Gastroesophageal sphincter (tissue), 4 donors: ENCODE data around the gene RIMBP2. TPM values are rescaled to one million over a fixed set of nuclear protein-coding genes. Genes with fewer than 3 reads are reported as not detected.

ENCODE experiments used
- ATAC-seq: fragments of 150-250 bp; one replicate; pipeline ENCODE4 v1.9.1; 2016; ENCODE audit warnings: mild to moderate bottlenecking, moderate library complexity
- H3K27ac ChIP-seq, 4 donors: fragments of 200-600 bp; sonication (generic) in 3 of 4; 1 replicate in 3 of 4; 2 replicates in 1 of 4; pipeline ENCODE4 v1.5.1; 2016 to 2019
- H3K27me3 ChIP-seq: fragments of 200-600 bp; sonication (generic); one replicate; pipeline ENCODE4 v1.5.1; 2019
- H3K36me3 ChIP-seq, 2 donors: fragments of 200-600 bp; sonication (generic); one replicate each; pipeline ENCODE4 v1.5.1; 2019; ENCODE audit warnings: control low read depth in 1 of 2
- H3K4me1 ChIP-seq, 3 donors: fragments of 200-600 bp; sonication (generic); 1 replicate in 2 of 3; 2 replicates in 1 of 3; pipeline ENCODE4 v1.5.1; 2016 to 2019; ENCODE audit warnings: control low read depth in 2 of 3
- H3K4me3 ChIP-seq, 2 donors: fragments of 200-600 bp; sonication (generic); one replicate each; pipeline ENCODE4 v1.5.1; 2019; ENCODE audit warnings: mild to moderate bottlenecking in 1 of 2, moderate library complexity in 1 of 2
- H3K9me3 ChIP-seq, 3 donors: fragments of 200-600 bp; sonication (generic); one replicate each; pipeline ENCODE4 v1.5.1; 2017 to 2019; ENCODE audit warnings: control low read depth in 2 of 3
- EP300 ChIP-seq: sonication (generic); formaldehyde crosslinking; IDR thresholded peaks from one replicate; pipeline ENCODE4 v1.6.1; 2017; ENCODE audit warnings: antibody characterized with exemption, mild to moderate bottlenecking
- POLR2A ChIP-seq, 2 donors: fragments of 450-650 bp; IDR thresholded peaks; one replicate each; pipeline ENCODE4 v1.6.1; 2017; ENCODE audit warnings: antibody characterized with exemption in 2 of 2, mild to moderate bottlenecking in 2 of 2, moderate library complexity in 1 of 2
- POLR2AphosphoS5 ChIP-seq: sonication (generic); formaldehyde crosslinking; IDR thresholded peaks from one replicate; pipeline ENCODE4 v1.6.1; 2017; ENCODE audit warnings: antibody characterized with exemption
- WGBS, 2 donors: methylation state at CpG; one replicate each; pipeline ENCODE4 v1.1.5; 2018; ENCODE audit warnings: low coverage in 1 of 2; 5-methylcytosine and 5-hydroxymethylcytosine counted together
- total RNA-seq, 4 donors: library from RNA; depleted of rRNA; stranded (reverse); fragments of >200 nt; gene quantifications; one replicate each; pipeline ENCODE4 v1.1.0, GENCODE V29; 2016
- TF ChIP-seq, protein P1 (sequence below), 4 experiments: fragments of 200-600 bp in 2 of 4; fragments of 450-650 bp in 2 of 4; sonication (generic) in 1 of 4; IDR thresholded peaks; one replicate each; pipeline ENCODE4 v1.5.1; 2017 to 2019; ENCODE audit warnings: antibody characterized with exemption in 4 of 4, mild to moderate bottlenecking in 2 of 4, moderate library complexity in 2 of 4

RIMBP2 gene
- total RNA-seq, 4 donors from 2014 or later: 0.42 to 1.1 (median 0.60) TPM

DNA sequence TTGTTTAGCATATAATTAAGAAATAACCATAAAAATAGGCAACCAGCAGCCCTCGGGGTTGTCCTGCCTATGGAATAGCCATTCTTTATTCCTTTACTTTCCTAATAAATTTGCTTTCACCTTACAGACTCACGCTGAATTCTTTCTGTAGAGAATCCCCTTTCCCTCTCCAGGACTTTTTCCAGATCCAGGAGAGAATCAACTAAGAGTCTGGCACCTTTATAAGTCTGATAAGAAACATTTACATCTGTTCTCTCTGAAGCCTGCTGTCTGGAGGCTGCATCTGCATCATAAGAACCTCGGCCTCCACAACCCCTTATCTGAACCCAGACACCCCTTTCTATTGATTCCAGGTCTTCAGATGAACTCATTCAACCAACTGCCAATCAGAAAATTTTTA is 32.3 kb downstream of the RIMBP2 start:
- H3K9me3 ChIP-seq: no peaks in the 10 kb centered on the region
- H3K4me3 ChIP-seq: no peak overlapping the region
- 65 to 68% methylated on average over 3 of the region's 3 CpGs for WGBS, 2 donors
- H3K4me1 ChIP-seq: no peaks in the 10 kb centered on the region
- H3K27me3 ChIP-seq: peaks cover 66% of the 10 kb centered on the region
- ATAC-seq: no peak
- H3K27ac ChIP-seq: no peak overlapping the region
- TF ChIP-seq EP300 (no peak), POLR2AphosphoS5 (no peak), POLR2A (IDR thresholded peaks at IDR 0.05) (no peak)
- TF ChIP-seq, protein P1, sequence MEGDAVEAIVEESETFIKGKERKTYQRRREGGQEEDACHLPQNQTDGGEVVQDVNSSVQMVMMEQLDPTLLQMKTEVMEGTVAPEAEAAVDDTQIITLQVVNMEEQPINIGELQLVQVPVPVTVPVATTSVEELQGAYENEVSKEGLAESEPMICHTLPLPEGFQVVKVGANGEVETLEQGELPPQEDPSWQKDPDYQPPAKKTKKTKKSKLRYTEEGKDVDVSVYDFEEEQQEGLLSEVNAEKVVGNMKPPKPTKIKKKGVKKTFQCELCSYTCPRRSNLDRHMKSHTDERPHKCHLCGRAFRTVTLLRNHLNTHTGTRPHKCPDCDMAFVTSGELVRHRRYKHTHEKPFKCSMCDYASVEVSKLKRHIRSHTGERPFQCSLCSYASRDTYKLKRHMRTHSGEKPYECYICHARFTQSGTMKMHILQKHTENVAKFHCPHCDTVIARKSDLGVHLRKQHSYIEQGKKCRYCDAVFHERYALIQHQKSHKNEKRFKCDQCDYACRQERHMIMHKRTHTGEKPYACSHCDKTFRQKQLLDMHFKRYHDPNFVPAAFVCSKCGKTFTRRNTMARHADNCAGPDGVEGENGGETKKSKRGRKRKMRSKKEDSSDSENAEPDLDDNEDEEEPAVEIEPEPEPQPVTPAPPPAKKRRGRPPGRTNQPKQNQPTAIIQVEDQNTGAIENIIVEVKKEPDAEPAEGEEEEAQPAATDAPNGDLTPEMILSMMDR (IDR thresholded peaks at IDR 0.05): no peak
- H3K36me3 ChIP-seq: no peaks in the 10 kb centered on the region

DNA sequence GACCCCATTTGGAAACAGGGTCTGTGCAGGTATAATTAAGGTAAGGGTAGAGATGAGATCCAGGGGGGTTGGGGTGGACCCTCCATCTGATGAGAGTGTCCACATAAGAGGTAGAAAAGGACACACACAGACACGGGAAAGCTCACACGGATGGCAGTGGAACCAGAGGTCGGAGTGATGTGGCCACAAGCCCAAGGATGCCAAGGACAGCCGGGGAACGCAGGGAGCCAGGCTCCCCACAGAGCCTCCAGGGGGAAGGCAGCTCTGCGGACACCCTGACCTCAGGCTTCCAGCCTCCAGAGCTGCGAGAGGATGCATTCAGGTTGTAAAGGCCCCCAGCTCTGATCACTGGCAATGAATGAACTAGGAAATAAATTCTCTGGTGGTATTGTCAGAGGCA is 33.0 kb downstream of the RIMBP2 start:
- Histone ChIP-seq H3K9me3 (no peaks in the 10 kb centered on the region), H3K4me3 (no peak overlapping the region), H3K27me3 (peaks cover 67% of the 10 kb centered on the region), H3K36me3 (no peaks in the 10 kb centered on the region), H3K27ac (no peak overlapping the region), H3K4me1 (no peaks in the 10 kb centered on the region)
- WGBS, 2 donors: 77 to 86% methylated on average over 6 to 7 of the region's 7 CpGs
- TF ChIP-seq POLR2A (IDR thresholded peaks at IDR 0.05) (no peak), EP300 (no peak), POLR2AphosphoS5 (no peak)
- TF ChIP-seq, protein P1 (IDR thresholded peaks at IDR 0.05): no peak
- no peak for ATAC-seq

- TF ChIP-seq POLR2AphosphoS5 (no peak), POLR2A (IDR thresholded peaks at IDR 0.05) (no peak)
- no peak overlapping the region for H3K27ac ChIP-seq
- no peak for ATAC-seq
Measured at GRCh38 chr12:130680451-130680990, 35.6 kb downstream of the RIMBP2 start.

DNA sequence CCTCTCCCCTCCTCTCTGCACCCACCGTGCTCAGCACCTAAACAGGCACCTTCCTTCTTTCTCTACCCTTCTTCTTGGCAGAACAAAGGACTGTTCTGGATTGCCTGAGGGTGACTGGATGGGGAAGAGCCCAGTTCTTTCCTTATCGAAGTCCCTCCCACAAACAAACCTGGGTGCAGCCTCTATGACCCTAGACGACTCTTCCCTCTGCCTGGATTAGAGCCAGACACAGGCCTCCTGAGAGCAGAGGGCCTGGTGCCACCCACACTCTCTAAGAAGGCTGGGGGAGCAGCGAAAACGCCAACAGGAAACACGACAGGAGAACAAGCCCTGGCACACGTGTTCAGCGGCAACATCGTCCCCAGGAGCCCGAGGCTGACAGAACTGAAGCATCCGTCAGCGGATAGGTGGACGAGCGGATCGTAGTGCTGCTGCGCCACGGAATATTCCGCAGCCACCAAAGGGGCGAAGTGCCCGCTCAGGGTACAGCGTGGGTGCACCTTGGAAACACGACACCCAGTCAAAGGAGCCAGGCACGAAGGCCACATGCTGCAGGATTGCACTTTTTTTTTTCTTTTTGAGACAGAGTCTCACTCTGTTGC is 38.0 kb downstream of the RIMBP2 start:
- WGBS, 2 donors: 83 to 86% methylated on average over 2 to 8 of the region's 23 CpGs
- no peak overlapping the region for H3K27ac ChIP-seq
- H3K27me3 ChIP-seq: peaks cover 39% of the 10 kb centered on the region
- peaks cover 0 to 8% (median 0%) of the 10 kb centered on the region in 3 donors for H3K9me3 ChIP-seq
- TF ChIP-seq POLR2A (IDR thresholded peaks at IDR 0.05): no peak
- TF ChIP-seq, protein P1 (IDR thresholded peaks at IDR 0.05): no peak
- TF ChIP-seq EP300: no peak
- no peak for TF ChIP-seq POLR2AphosphoS5
- no peak overlapping the region for H3K4me3 ChIP-seq
- H3K4me1 ChIP-seq: no peaks in the 10 kb centered on the region
- no peaks in the 10 kb centered on the region for H3K36me3 ChIP-seq
- no peak for ATAC-seq

More at GRCh38 chr12:130680451-130680990, 35.6 kb downstream of the RIMBP2 start:
- Histone ChIP-seq H3K4me3 (no peak overlapping the region), H3K27me3 (peaks cover 64% of the 10 kb centered on the region), H3K4me1 (no peaks in the 10 kb centered on the region), H3K9me3 (peaks cover 0 to 8% (median 0%) of the 10 kb centered on the region in 3 donors), H3K36me3 (no peaks in the 10 kb centered on the region)
- 47 to 81% methylated on average over 7 to 11 of the region's 15 CpGs for WGBS, 2 donors

DNA sequence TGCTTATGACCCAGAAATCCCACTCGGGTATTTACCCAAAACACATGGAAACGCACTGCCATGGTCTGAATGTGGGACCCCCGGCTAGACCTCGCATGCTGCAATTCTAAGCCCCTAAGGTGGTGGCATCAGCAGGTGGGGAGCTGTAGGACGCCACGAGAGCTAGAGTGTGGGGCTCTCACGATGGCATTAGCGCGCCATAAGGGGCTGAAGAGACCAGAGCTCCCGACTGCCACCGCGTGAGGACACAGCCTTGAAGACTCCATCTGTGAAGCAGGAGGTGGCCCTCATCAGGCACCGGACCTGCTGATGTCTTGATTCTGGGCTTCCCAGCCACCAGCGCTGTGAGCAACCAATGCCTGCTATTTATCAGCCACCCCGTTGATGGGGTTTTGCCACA is 40.3 kb downstream of the RIMBP2 start:
- no peaks in the 10 kb centered on the region for H3K4me1 ChIP-seq
- TF ChIP-seq, protein P1 (IDR thresholded peaks at IDR 0.05): no peak
- TF ChIP-seq POLR2A (IDR thresholded peaks at IDR 0.05) (no peak), POLR2AphosphoS5 (no peak), EP300 (no peak)
- peaks cover 26% of the 10 kb centered on the region for H3K27me3 ChIP-seq
- no peak overlapping the region for H3K4me3 ChIP-seq
- no peak for ATAC-seq
- WGBS, 2 donors: 60 to 90% methylated on average over 1 to 4 of the region's 15 CpGs
- peaks cover 0 to 13% (median 0%) of the 10 kb centered on the region in 3 donors for H3K9me3 ChIP-seq
- H3K27ac ChIP-seq: no peak overlapping the region
- no peaks in the 10 kb centered on the region for H3K36me3 ChIP-seq
